Stomach smooth muscle (tissue), 2 donors: ENCODE data around the gene TMPRSS11A.

Source experiments
- H3K27ac ChIP-seq: one replicate; pipeline ENCODE4 v1.7.0; 2013; ENCODE audit warnings: mild to moderate bottlenecking, low read length, inconsistent platforms
- H3K27me3 ChIP-seq, 2 donors: one replicate each; pipeline ENCODE4 v1.7.0; 2013; ENCODE audit warnings: low read length in 2 of 2; ENCODE audit not compliant: insufficient read depth in 2 of 2, control insufficient read depth in 1 of 2
- H3K36me3 ChIP-seq, 2 donors: one replicate each; pipeline ENCODE4 v1.7.0; 2013; ENCODE audit warnings: low read length in 2 of 2; ENCODE audit not compliant: control insufficient read depth in 2 of 2, insufficient read depth in 2 of 2
- H3K4me1 ChIP-seq: one replicate; pipeline ENCODE4 v1.7.0; 2013; ENCODE audit warnings: low read length; ENCODE audit not compliant: control insufficient read depth, insufficient read depth
- H3K4me3 ChIP-seq, 2 donors: one replicate each; pipeline ENCODE4 v1.7.0; 2013; ENCODE audit warnings: low read length in 2 of 2
- H3K9ac ChIP-seq, 2 donors: one replicate each; pipeline ENCODE4 v1.7.0; 2013; ENCODE audit warnings: low read length in 2 of 2, mild to moderate bottlenecking in 1 of 2
- H3K9me3 ChIP-seq, 2 donors: one replicate each; pipeline ENCODE4 v1.7.0; 2013; ENCODE audit warnings: low read length in 2 of 2; ENCODE audit not compliant: control insufficient read depth in 2 of 2
- donor health status: healthy.
- donor health status: Pancreatic carcinoma.

Gene TMPRSS11A

DNA sequence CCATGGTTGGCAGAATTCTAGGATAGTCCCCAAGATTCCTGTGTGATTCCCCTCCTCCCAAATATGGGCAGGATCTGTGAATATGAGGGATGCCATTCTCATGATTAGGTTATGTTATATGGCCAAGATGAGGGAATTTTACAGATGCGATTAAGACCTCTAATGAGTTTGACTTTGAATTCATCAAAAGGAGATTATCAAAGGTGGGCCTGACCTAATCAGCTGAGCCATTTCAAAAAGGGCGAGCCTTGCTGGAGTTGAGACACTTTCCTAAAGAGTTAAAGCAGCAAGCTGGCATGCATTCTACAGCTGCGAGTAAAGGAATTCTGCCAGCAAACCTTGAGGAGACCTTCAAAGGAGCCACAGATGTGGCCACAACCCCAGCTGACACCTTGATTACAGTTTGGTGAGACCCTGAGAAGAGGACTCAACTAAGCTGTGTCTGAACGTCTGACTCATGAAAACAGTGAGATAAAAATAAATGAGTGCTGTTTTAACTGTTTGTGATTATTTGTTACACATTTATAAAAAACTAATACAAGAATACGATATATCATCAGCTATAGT is 47.8 kb downstream of the TMPRSS11A start:
- no peaks in the 10 kb centered on the region for H3K27me3 ChIP-seq
- H3K4me3 ChIP-seq, result no peak overlapping the region
- no peak overlapping the region for H3K9ac ChIP-seq

DNA sequence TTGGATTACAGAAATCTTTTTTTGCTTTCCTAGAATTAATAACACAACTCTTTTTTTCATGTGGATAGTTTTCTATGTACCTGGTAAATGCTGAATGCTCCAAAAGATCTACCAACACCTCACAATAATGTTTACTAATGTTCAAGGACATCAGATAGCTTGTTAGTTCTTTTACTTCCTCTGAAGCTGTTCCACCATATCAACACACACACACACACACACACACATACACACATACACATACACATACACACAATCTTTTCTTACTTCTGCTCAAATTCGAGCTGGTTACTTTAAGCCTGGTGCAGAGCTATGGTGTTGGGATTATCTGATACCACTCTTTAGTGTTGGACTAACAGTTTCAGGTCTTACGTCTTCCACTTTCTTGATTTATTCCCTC is 51.2 kb downstream of the TMPRSS11A start:
- Histone ChIP-seq H3K9me3 (no peaks in the 10 kb centered on the region), H3K27ac (no peak overlapping the region), H3K4me1 (no peaks in the 10 kb centered on the region), H3K36me3 (no peaks in the 10 kb centered on the region), H3K4me3 (no peak overlapping the region), H3K9ac (no peak overlapping the region), H3K27me3 (no peaks in the 10 kb centered on the region)

More for the DNA sequence above, 47.8 kb downstream of the TMPRSS11A start:
- Histone ChIP-seq H3K4me1 (no peaks in the 10 kb centered on the region), H3K36me3 (no peaks in the 10 kb centered on the region), H3K27ac (no peak overlapping the region), H3K9me3 (no peaks in the 10 kb centered on the region)

DNA sequence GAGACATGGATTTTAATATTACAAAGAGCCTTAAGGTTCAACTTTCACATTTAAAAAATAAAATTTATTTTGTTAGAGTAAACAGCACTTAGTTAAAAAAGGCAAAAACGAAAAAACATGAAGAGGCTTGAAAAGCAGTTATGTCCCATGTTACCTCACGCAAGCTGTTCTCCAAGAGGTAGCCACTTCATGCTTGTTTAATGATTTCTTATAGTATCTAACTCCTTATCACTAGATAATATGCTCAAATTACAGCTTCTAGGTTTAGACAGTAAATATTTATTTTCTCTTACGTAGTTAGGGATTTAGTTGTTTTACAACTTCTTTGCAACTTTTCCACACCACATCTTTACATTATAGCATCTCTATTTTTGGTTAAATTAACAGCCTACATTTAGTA is 51.7 kb downstream of the TMPRSS11A start:
- Histone ChIP-seq H3K4me3 (no peak overlapping the region), H3K27me3 (no peaks in the 10 kb centered on the region), H3K9me3 (no peaks in the 10 kb centered on the region), H3K36me3 (no peaks in the 10 kb centered on the region), H3K27ac (no peak overlapping the region), H3K4me1 (no peaks in the 10 kb centered on the region), H3K9ac (no peak overlapping the region)

DNA sequence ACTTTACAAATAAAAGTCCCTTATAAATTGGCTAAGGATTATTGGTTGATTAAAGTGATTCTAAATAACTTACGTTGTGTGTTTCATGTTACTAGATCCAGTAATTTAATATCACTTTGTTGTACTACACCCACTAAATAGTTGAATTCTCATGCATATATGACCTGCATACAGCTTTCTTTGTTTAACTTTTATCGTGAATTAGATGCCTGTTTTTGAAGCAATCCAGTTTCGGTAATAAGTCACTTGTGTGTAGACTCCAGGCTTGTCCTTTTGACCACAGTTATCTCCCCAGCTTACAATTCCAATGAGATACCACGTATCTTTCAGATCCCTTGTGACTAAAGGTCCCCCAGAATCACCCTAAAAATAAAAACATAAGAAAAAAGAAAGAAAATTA is 52.2 kb downstream of the TMPRSS11A start:
- Histone ChIP-seq H3K9ac (no peak overlapping the region), H3K4me1 (no peaks in the 10 kb centered on the region)

DNA sequence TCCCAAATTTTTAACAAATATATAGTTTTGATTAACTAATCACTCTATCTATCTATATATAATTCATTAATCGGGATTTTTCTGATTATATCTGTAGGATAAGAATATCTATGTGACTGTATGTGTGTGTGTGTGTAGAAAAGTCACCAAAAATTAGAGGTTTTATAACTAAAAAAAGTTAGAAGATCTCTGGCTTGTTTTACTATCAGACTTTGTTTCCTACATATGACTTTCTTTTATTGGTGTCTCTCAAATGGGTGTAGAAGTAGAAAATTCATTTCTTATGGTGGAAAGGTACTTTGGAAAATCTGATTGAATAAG is 52.7 kb downstream of the TMPRSS11A start:
- Histone ChIP-seq H3K27me3 (no peaks in the 10 kb centered on the region), H3K36me3 (no peaks in the 10 kb centered on the region), H3K9ac (no peak overlapping the region), H3K9me3 (no peaks in the 10 kb centered on the region), H3K27ac (no peak overlapping the region), H3K4me1 (no peaks in the 10 kb centered on the region), H3K4me3 (no peak overlapping the region)

More for the DNA sequence above, 52.2 kb downstream of the TMPRSS11A start:
- no peak overlapping the region for H3K27ac ChIP-seq
- H3K4me3 ChIP-seq, result no peak overlapping the region
- H3K9me3 ChIP-seq, result no peaks in the 10 kb centered on the region
- no peaks in the 10 kb centered on the region for H3K36me3 ChIP-seq
- H3K27me3 ChIP-seq, result no peaks in the 10 kb centered on the region

DNA sequence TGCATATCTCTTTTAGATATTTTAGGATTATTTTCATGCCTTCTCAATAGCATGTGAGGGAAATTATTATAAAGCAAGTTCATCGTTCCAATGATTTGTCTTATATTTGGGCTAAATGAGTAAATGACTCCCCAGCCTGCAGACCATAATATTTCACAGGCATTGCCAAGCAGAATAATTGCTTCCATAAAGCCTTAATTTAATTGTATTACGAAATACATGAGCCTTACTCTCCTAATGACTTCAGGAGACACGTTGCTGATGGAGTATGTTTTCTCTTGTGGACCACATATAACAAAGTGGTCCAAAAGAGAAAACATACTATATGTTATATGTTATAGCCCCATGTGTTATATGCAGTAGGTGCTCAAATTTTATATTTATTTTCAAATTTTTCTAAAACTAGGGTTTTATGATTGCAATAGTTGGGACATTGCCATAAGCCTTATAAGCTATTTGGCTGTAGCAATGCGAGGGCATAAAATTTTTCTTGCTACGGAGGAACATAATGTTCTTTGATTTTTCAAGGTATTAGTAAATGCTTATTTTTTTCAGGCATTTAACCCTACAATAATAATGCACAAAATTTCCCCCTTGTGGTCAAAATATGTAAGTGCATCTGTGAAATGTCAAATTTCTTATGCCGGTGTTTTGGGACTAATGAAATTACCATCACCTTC is 53.2 kb downstream of the TMPRSS11A start:
- Histone ChIP-seq H3K4me1 (no peaks in the 10 kb centered on the region), H3K36me3 (no peaks in the 10 kb centered on the region), H3K27me3 (no peaks in the 10 kb centered on the region), H3K27ac (no peak overlapping the region), H3K4me3 (no peak overlapping the region), H3K9ac (no peak overlapping the region), H3K9me3 (no peaks in the 10 kb centered on the region)

DNA sequence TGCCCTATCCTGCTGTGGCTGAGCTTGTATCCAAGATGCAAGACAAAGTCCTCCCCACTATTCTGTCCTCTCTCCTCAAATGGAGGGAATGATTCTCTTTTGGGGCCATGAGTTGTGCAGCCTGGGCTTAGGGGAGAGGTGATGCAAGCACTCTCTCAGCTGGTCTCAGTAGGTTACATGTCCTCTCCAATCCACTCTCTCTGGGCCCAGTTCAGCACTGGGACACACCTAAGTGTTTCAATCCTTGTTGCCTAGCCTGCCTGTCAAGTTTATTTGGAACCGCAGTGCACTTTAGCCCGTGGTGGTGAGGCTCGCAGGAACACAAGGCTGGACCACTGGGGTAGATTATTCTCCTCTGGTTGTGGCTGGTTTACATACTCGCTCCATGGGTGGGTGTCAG is 55.6 kb downstream of the TMPRSS11A start:
- Histone ChIP-seq H3K9me3 (no peaks in the 10 kb centered on the region), H3K36me3 (no peaks in the 10 kb centered on the region), H3K4me1 (no peaks in the 10 kb centered on the region), H3K27me3 (no peaks in the 10 kb centered on the region), H3K27ac (no peak overlapping the region), H3K9ac (no peak overlapping the region), H3K4me3 (no peak overlapping the region)

DNA sequence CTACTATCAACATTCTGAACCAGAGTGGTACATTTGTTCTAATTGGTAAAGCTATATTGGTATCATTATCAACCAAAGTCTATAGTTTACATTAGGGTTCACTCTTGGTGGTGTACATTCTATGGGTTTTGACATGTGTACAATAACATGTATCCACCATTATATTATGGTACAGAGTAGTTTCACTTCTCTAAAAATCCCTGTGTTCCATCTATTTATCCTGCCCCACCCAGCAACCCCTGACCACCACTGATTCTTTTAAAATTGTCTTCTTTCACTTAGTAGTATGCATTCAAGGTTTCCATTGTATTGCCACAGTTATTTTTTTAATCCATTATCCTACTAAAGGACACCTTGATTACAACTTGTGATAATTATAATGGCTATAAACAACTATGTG is 64.2 kb downstream of the TMPRSS11A start:
- H3K9ac ChIP-seq, result no peak overlapping the region
- no peak overlapping the region for H3K27ac ChIP-seq
- H3K27me3 ChIP-seq, result no peaks in the 10 kb centered on the region
- no peaks in the 10 kb centered on the region for H3K9me3 ChIP-seq
- H3K4me1 ChIP-seq, result no peaks in the 10 kb centered on the region
- no peaks in the 10 kb centered on the region for H3K36me3 ChIP-seq
- H3K4me3 ChIP-seq, result no peak overlapping the region

DNA sequence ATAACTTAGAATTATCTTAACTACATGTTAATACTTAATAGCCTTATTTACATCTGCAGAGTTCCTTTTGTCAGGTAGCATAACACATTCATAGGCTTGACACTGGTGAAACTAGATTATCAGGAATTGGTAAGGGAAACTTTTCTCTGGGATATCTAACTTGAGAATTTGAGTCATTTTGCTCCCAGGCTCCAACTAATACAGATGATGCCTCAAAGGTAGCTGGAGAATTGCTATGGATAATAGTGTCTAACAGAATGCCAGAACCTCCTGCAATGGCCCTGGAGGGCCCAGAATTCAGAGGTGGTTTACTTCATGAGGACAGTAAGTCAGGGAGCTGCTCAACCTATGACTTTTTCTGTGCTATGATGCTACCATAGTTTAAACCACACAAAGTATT is 65.6 kb downstream of the TMPRSS11A start:
- Histone ChIP-seq H3K27ac (no peak overlapping the region), H3K27me3 (no peaks in the 10 kb centered on the region), H3K4me1 (no peaks in the 10 kb centered on the region), H3K9me3 (no peaks in the 10 kb centered on the region), H3K9ac (no peak overlapping the region), H3K4me3 (no peak overlapping the region), H3K36me3 (no peaks in the 10 kb centered on the region)

DNA sequence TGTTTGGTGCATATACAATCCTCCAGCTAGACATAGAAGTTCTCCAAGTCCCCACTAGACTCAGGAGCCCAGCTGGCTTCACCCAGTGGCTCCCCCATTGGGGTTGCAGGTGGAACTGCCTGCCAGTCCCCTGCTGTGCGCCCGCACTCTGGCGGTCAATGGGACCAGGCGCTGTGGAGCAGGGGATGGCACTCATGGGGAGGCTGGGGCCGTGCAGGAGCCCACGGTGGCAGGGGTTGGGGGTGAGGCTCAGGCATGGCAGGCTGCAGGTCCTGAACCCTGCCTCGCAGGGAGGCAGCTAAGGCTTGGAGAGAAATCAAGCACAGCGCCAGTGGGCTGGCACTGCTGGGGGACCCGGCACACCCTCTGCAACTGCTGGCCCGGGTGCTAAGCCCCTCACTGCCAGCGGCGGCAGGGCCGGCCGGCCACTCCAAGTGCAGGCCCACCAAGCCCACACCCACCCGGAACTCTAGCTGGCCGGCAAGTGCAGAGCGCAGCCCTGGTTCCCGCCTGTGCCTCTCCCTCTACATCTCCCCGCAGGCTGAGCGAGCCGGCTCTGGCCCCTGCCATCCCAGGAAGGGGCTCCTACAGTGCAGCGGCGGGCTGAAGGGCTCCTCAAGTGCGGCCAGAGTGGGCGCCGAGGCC is 66.8 kb downstream of the TMPRSS11A start:
- Histone ChIP-seq H3K27ac (no peak overlapping the region), H3K9ac (no peak overlapping the region)

DNA sequence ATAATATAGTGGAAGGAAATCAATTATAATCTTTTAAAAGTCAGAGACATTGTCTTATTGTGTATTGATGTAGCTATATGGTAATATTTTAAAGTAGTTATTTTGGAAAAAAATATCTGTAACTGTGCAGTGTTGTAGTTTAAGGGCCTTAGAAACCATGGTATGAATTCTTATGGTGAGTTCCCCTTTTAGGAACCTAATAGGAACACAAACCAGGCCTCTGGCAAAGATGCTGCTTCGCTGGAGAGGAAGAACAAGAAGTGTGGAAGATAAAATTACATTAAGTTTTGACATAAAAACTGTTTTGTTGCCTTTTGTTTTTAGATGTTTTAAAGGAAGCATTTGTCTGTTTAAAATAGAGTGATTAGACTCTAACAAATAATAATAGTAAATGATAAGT is 68.6 kb downstream of the TMPRSS11A start:
- Histone ChIP-seq H3K27ac (no peak overlapping the region), H3K9me3 (no peaks in the 10 kb centered on the region), H3K36me3 (no peaks in the 10 kb centered on the region)

More for the DNA sequence above, 66.8 kb downstream of the TMPRSS11A start:
- Histone ChIP-seq H3K27me3 (no peaks in the 10 kb centered on the region), H3K4me1 (no peaks in the 10 kb centered on the region), H3K9me3 (no peaks in the 10 kb centered on the region), H3K4me3 (no peak overlapping the region), H3K36me3 (no peaks in the 10 kb centered on the region)

More for the DNA sequence above, 68.6 kb downstream of the TMPRSS11A start:
- no peaks in the 10 kb centered on the region for H3K4me1 ChIP-seq
- no peak overlapping the region for H3K9ac ChIP-seq
- H3K4me3 ChIP-seq, result no peak overlapping the region
- no peaks in the 10 kb centered on the region for H3K27me3 ChIP-seq
